Measurements from ENCODE around the gene SLC35F4. TPM values are rescaled to one million over a fixed set of nuclear protein-coding genes. Genes with fewer than 3 reads are reported as not detected.

Gene SLC35F4
- not detected for polyA plus RNA-seq (2012; ENCODE audit: insufficient read length, low read depth)

DNA sequence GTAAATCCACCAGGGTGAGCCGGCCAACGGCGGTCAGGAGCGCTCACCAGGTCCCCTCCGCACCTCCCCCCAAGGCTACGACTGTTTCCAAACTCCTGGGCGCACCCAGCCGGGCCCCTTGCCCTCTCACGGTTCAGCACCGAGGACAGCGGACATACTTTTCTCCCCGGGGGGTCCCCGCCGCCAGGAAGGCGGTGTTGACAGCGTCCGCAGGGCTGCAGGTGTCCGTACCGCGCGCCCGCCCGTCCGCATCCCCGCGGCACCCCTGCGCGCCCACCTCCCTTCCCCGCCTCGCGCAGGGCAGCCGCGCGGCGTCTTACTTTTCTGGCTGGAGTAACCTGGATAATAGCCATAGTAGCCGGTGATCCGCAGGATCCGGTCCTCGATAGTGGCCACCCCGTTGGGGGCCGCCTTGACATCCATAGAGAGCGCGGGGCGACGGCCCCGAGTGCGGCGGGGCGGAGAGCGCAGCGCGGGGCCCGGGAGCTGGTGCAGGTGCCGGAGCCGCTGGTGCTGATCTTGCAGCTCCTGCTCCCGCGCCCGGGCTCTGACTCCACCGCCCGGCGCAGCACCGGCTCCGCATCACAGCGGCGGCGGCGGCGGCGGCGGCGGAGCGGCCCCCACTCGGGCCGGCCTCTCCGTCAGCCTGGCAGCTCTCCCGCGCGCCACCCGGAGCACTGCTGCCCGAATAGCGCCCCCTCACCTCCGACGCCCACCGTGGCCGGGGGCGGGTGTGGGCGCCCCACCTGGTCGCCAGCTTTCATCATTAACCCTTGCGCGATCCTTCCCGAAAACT is at the start of gene SLC35F4:
SLC35F4 (minus strand) TSS at position 690 of the 796 bp plus-strand sequence.
- no peak for TF ChIP-seq POLR2AphosphoS5 (IDR thresholded peaks at IDR 0.05; ENCODE audit: low read depth, low read length)
- TF ChIP-seq, protein P1, sequence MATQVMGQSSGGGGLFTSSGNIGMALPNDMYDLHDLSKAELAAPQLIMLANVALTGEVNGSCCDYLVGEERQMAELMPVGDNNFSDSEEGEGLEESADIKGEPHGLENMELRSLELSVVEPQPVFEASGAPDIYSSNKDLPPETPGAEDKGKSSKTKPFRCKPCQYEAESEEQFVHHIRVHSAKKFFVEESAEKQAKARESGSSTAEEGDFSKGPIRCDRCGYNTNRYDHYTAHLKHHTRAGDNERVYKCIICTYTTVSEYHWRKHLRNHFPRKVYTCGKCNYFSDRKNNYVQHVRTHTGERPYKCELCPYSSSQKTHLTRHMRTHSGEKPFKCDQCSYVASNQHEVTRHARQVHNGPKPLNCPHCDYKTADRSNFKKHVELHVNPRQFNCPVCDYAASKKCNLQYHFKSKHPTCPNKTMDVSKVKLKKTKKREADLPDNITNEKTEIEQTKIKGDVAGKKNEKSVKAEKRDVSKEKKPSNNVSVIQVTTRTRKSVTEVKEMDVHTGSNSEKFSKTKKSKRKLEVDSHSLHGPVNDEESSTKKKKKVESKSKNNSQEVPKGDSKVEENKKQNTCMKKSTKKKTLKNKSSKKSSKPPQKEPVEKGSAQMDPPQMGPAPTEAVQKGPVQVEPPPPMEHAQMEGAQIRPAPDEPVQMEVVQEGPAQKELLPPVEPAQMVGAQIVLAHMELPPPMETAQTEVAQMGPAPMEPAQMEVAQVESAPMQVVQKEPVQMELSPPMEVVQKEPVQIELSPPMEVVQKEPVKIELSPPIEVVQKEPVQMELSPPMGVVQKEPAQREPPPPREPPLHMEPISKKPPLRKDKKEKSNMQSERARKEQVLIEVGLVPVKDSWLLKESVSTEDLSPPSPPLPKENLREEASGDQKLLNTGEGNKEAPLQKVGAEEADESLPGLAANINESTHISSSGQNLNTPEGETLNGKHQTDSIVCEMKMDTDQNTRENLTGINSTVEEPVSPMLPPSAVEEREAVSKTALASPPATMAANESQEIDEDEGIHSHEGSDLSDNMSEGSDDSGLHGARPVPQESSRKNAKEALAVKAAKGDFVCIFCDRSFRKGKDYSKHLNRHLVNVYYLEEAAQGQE (IDR thresholded peaks at IDR 0.05; ENCODE audit: insufficient read depth in 1 of 2, low read depth in 2 of 2, low read length in 2 of 2), result peak; percentile 85 to 92

DNA sequence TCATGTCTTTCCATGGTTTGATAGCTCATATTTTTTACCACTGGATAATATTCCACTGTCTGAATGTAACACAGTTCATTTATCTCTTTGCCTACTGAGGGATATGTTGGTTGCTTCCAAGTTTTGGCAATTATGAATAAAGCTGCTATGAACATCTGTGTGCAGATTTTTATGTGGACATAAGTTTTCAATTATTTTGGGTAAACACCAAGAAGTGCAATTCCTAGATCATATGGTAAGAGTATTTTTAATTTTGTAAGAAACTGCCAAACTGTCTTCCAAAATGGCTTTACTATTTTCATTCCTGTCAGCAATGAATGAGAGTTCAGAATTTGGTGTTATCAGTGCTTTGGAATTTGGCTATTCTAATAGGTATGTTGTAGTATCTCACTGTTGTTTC is 43.7 kb upstream of the SLC35F4 start:
- TF ChIP-seq, protein P1 (IDR thresholded peaks at IDR 0.05; ENCODE audit: insufficient read depth in 1 of 2, low read depth in 2 of 2, low read length in 2 of 2), result no peak
- TF ChIP-seq FOXP2 (optimal IDR thresholded peaks at IDR 0.05; ENCODE audit: borderline replicate concordance, extremely low read depth, extremely low read length, insufficient read depth) (no peak), POLR2AphosphoS5 (IDR thresholded peaks at IDR 0.05; ENCODE audit: low read depth, low read length) (no peak), SIN3A (IDR thresholded peaks at IDR 0.05; ENCODE audit: borderline replicate concordance, insufficient read depth, low read length) (no peak), TAF1 (IDR thresholded peaks at IDR 0.05; ENCODE audit: borderline replicate concordance, insufficient read depth, low read length) (no peak)

DNA sequence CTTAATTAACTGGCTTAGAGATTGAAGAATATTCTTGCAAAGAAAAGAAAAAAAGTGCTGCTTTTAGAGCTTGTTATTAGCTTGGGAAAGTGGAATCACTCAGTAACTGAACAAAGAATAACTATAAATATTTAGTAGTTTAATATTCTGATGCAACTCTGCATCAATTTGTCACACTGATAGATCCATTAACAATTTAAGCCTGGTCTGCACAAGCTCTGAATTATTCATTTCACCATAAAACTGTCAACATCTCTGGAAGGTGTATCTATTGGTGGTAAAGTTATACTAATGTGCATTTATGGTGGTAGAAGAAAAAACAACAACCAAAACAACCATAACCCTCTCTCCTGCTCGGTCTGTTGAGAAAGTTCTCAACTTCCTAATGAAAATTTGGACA is 38.1 kb upstream of the SLC35F4 start:
- no peak for TF ChIP-seq SIN3A (IDR thresholded peaks at IDR 0.05; ENCODE audit: borderline replicate concordance, insufficient read depth, low read length)
- no peak for TF ChIP-seq FOXP2 (optimal IDR thresholded peaks at IDR 0.05; ENCODE audit: borderline replicate concordance, extremely low read depth, extremely low read length, insufficient read depth)
- TF ChIP-seq TAF1 (IDR thresholded peaks at IDR 0.05; ENCODE audit: borderline replicate concordance, insufficient read depth, low read length), result no peak
- TF ChIP-seq, protein P1 (IDR thresholded peaks at IDR 0.05; ENCODE audit: insufficient read depth in 1 of 2, low read depth in 2 of 2, low read length in 2 of 2), result no peak

DNA sequence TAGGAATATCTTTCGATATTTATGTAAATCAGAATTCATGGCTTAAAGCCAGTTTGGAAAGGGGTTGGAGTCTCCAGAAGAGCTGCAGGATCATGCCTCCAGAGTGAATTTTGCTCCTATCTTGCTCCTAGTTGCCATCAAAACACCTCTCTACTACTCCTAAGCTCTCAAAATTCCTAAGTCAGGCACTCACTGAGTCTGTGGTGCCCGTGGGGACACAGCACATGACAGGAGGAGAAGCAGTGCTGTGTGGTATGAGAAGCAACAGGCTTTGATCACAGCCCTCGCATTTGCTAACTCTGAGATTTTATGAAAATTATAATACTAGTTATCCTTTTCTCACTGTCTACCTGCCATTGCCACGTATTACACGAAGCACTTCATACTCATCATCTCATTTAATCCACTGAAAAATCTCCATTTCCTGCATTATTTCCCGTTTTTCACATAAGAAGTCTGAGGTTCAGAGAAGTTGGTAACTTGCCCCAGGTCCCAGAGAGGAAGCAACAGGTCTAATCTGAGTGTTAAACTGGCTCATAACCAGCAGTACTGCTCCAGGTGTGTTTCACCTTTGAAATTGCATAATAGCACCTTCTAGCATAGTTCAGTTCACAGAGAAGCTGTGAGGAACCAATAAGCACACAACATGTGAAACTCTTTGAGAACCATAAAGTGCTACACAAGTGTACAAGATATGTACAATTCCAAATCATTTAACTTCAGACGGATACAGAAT is 33.1 kb upstream of the SLC35F4 start:
- TF ChIP-seq POLR2AphosphoS5 (IDR thresholded peaks at IDR 0.05; ENCODE audit: low read depth, low read length) (no peak), SIN3A (IDR thresholded peaks at IDR 0.05; ENCODE audit: borderline replicate concordance, insufficient read depth, low read length) (no peak), FOXP2 (optimal IDR thresholded peaks at IDR 0.05; ENCODE audit: borderline replicate concordance, extremely low read depth, extremely low read length, insufficient read depth) (no peak), TAF1 (IDR thresholded peaks at IDR 0.05; ENCODE audit: borderline replicate concordance, insufficient read depth, low read length) (no peak)
- TF ChIP-seq, protein P1 (IDR thresholded peaks at IDR 0.05; ENCODE audit: insufficient read depth in 1 of 2, low read depth in 2 of 2, low read length in 2 of 2), result no peak

Data from PFSK-1 (cell line).